K562 (cell line): ENCODE results near the gene NR1H2.
A peak's percentile ranks its signal among the peaks of the same experiment; 100 is the strongest.

Source experiments
- CXXC5 ChIP-seq: fragments of 250-450 bp; sonication (Bioruptor Pico); IDR thresholded peaks from 2 replicates; pipeline ENCODE4 v1.8.0; 2022; ENCODE audit warnings: inconsistent platforms, mild to moderate bottlenecking, moderate library complexity
- GABPA ChIP-seq: fragments of 200-800 bp; sonication (Bioruptor generic); conservative IDR thresholded peaks from 2 replicates; pipeline ENCODE4 v1.6.1; 2016; ENCODE audit warnings: low read depth, missing genetic modification characterization, missing compliant biosample characterization
- JUND ChIP-seq, 2 experiments: IDR thresholded peaks; 2 replicates in 1 of 2; 3 replicates in 1 of 2; pipeline ENCODE4 v1.6.1; 2011; ENCODE audit warnings: borderline replicate concordance in 2 of 2, low read depth in 2 of 2, low read length in 2 of 2, improper control_type of control experiment in 1 of 2, missing biosample characterization in 1 of 2, missing genetic modification characterization in 1 of 2, missing genetic modification reagents in 1 of 2
- MYNN ChIP-seq, 2 experiments: sonication (generic); formaldehyde crosslinking in 1 of 2; IDR thresholded peaks; 2 replicates each; pipeline versions ENCODE4 v1.5.0 to v1.6.1; 2016 to 2020; ENCODE audit warnings: antibody characterized with exemption in 1 of 2, missing genetic modification reagents in 1 of 2
- NFATC3 ChIP-seq: fragments of 450-650 bp; IDR thresholded peaks from 2 replicates; pipeline ENCODE4 v1.6.1; 2017; ENCODE audit warnings: mild to moderate bottlenecking
- POLR2A ChIP-seq: fragments of 450-650 bp; conservative IDR thresholded peaks from 2 replicates; pipeline ENCODE4 v1.6.1; 2016
- POLR2AphosphoS5 ChIP-seq: IDR thresholded peaks from 2 replicates; pipeline ENCODE4 v1.6.1; 2011; ENCODE audit warnings: mild to moderate bottlenecking, low read depth, low read length, moderate library complexity; ENCODE audit not compliant: control insufficient read depth, insufficient read depth
- PRPF4 ChIP-seq: fragments of 200-400 bp; formaldehyde crosslinking; IDR thresholded peaks from one replicate; pipeline ENCODE4 v1.6.1; 2017; ENCODE audit warnings: low read length, low read depth, mild to moderate bottlenecking; ENCODE audit not compliant: insufficient read depth, poor library complexity, severe bottlenecking
- SIN3A ChIP-seq, 2 experiments: fragments of 150-350 bp in 1 of 2; IDR thresholded peaks; 2 replicates each; pipeline ENCODE4 v1.6.1; 2011 to 2016; ENCODE audit warnings: borderline replicate concordance in 2 of 2, low read depth in 2 of 2, low read length in 2 of 2, mild to moderate bottlenecking in 2 of 2, moderate library complexity in 2 of 2; ENCODE audit not compliant: control insufficient read depth in 1 of 2
- TF ChIP-seq, protein P1 (sequence below), 3 experiments: IDR thresholded peaks in 2 of 3; conservative IDR thresholded peaks in 1 of 3; 2 replicates each; pipeline ENCODE4 v1.5.1; 2011 to 2012; ENCODE audit warnings: low read length in 3 of 3, mild to moderate bottlenecking in 3 of 3, control low read depth in 2 of 3, improper control_type of control experiment in 1 of 3, inconsistent platforms in 1 of 3, low read depth in 1 of 3, mixed read lengths in 1 of 3, moderate library complexity in 1 of 3; ENCODE audit not compliant: insufficient read depth in 2 of 3
- TF ChIP-seq, protein P2 (sequence below): fragments of 450-650 bp; formaldehyde crosslinking; IDR thresholded peaks from 2 replicates; pipeline ENCODE4 v1.4.0; 2022; ENCODE audit warnings: mild to moderate bottlenecking, moderate library complexity
- TF ChIP-seq, protein P3 (sequence below): sonication (generic); formaldehyde crosslinking; IDR thresholded peaks from 2 replicates; pipeline ENCODE4 v1.8.1; 2022; ENCODE audit warnings: missing genetic modification reagents

DNA sequence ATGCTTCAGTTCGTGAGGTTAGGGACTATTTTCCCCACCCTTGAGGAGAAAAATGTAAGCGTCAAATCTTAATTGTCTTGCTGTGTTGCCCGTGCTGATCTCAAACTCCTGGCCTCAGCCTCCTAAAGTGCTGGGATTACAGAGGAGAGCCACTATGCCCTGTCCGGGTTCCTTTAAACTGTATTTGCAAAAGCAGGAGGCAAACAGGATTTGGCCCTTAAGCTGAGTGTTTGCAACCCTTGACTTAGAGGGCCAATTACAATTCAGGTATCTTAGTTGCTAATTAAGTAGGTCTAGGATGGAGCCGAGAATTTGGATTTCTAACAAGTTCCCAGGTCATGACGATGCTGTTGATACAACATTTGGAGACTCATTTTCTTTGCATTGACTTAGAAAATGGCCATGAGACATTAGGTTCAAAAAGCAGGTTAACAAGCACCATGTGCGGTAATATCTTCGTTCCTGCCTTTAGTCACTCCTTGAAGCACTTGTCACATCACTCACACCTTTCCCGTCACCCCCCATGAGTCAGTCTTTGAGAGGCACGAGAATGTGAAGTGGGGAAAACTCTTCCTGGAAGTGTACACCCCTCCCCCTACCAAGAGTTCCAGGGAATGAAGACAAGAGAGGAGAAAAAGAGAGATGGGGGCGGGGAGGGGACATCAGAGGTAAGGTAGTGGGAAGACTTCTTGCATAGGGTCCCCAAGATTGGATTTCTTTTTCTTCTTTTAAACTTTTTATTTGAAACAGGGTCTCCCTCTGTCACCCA, 13.4 kb upstream of the NR1H2 start:
- TF ChIP-seq POLR2AphosphoS5 (no peak), MYNN (IDR thresholded peaks at IDR 0.05) (no peak), MYNN (CRISPR knock-in tag; IDR thresholded peaks at IDR 0.05) (no peak), PRPF4 (no peak), GABPA (tag) (no peak), SIN3A (IDR thresholded peaks at IDR 0.05; ENCODE audit: borderline replicate concordance in 2 of 2, control insufficient read depth in 1 of 2, low read depth in 2 of 2, low read length in 2 of 2) (no peak), CXXC5 (CRISPR knock-in tag) (peak; percentile 65), POLR2A (no peak), JUND (IDR thresholded peaks at IDR 0.05; ENCODE audit: borderline replicate concordance, low read depth, low read length) (peak; percentile 84; the same call in 1 of the 2 replicates), JUND (tag; IDR thresholded peaks at IDR 0.05; ENCODE audit: borderline replicate concordance, low read depth, low read length) (peak; percentile 72; the same call in 1 of the 3 replicates), NFATC3 (no peak)
- TF ChIP-seq, protein P1, sequence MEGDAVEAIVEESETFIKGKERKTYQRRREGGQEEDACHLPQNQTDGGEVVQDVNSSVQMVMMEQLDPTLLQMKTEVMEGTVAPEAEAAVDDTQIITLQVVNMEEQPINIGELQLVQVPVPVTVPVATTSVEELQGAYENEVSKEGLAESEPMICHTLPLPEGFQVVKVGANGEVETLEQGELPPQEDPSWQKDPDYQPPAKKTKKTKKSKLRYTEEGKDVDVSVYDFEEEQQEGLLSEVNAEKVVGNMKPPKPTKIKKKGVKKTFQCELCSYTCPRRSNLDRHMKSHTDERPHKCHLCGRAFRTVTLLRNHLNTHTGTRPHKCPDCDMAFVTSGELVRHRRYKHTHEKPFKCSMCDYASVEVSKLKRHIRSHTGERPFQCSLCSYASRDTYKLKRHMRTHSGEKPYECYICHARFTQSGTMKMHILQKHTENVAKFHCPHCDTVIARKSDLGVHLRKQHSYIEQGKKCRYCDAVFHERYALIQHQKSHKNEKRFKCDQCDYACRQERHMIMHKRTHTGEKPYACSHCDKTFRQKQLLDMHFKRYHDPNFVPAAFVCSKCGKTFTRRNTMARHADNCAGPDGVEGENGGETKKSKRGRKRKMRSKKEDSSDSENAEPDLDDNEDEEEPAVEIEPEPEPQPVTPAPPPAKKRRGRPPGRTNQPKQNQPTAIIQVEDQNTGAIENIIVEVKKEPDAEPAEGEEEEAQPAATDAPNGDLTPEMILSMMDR (IDR thresholded peaks at IDR 0.05 in 2 of 3, conservative IDR thresholded peaks at IDR 0.05 in 1 of 3; ENCODE audit: insufficient read depth in 2 of 3, low read depth in 1 of 3, low read length in 3 of 3), result no peak
- TF ChIP-seq, protein P2, sequence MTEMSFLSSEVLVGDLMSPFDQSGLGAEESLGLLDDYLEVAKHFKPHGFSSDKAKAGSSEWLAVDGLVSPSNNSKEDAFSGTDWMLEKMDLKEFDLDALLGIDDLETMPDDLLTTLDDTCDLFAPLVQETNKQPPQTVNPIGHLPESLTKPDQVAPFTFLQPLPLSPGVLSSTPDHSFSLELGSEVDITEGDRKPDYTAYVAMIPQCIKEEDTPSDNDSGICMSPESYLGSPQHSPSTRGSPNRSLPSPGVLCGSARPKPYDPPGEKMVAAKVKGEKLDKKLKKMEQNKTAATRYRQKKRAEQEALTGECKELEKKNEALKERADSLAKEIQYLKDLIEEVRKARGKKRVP (CRISPR knock-in tag), result no peak
- TF ChIP-seq, protein P3, sequence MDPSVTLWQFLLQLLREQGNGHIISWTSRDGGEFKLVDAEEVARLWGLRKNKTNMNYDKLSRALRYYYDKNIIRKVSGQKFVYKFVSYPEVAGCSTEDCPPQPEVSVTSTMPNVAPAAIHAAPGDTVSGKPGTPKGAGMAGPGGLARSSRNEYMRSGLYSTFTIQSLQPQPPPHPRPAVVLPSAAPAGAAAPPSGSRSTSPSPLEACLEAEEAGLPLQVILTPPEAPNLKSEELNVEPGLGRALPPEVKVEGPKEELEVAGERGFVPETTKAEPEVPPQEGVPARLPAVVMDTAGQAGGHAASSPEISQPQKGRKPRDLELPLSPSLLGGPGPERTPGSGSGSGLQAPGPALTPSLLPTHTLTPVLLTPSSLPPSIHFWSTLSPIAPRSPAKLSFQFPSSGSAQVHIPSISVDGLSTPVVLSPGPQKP (CRISPR knock-in tag), result no peak
